Vagina (tissue), 2 donors: Measurements from ENCODE around the gene SMAP2.

Source experiments
- POLR2A ChIP-seq, 2 donors: fragments of 450-650 bp; IDR thresholded peaks; one replicate each; pipeline ENCODE4 v1.6.1; 2017; ENCODE audit warnings: antibody characterized with exemption in 2 of 2, mild to moderate bottlenecking in 2 of 2, moderate library complexity in 2 of 2
- POLR2AphosphoS5 ChIP-seq, 2 donors: sonication (generic); formaldehyde crosslinking; IDR thresholded peaks; one replicate each; pipeline ENCODE4 v1.9.0; 2017; ENCODE audit warnings: antibody characterized with exemption in 2 of 2, mild to moderate bottlenecking in 2 of 2, low read depth in 1 of 2; ENCODE audit not compliant: insufficient read depth in 1 of 2

GRCh38 chr1:40435876-40436275, 62.3 kb downstream of the SMAP2 start:
- no peak for TF ChIP-seq POLR2A (IDR thresholded peaks at IDR 0.05)
- TF ChIP-seq POLR2AphosphoS5 (IDR thresholded peaks at IDR 0.05; ENCODE audit: insufficient read depth in 1 of 2, low read depth in 1 of 2), result no peak
